ENCODE data around the gene RPLP1. TPM values are rescaled to one million over a fixed set of nuclear protein-coding genes. Genes with fewer than 3 reads are reported as not detected.
A peak's percentile ranks its signal among the peaks of the same experiment; 100 is the strongest.

Gene RPLP1
- total RNA-seq, 1 donor from 2014 or later: 1,829 TPM

- H3K4me3 Mint-ChIP-seq: no peak overlapping the region
- intact Hi-C loops (cut with micrococcal nuclease): no loop called here
- peaks cover 3% of the 10 kb centered on the region for H3K36me3 Mint-ChIP-seq (ENCODE audit: low read depth)
- no peaks in the 10 kb centered on the region for H3K4me1 Mint-ChIP-seq
- no peak overlapping the region for H3K27ac Mint-ChIP-seq
- H3K27me3 Mint-ChIP-seq: peaks cover 23% of the 10 kb centered on the region
- peaks cover 12% of the 10 kb centered on the region for H3K9me3 Mint-ChIP-seq
- no peak for DNase-seq
These were observed 28.3 kb downstream of the RPLP1 start for GRCh38 chr15:69480932-69481331.

GRCh38 chr15:69482686-69483256 is 30.2 kb downstream of the RPLP1 start:
- Mint-ChIP-seq H3K4me3 (no peak overlapping the region), H3K9me3 (peaks cover 12% of the 10 kb centered on the region)
- intact Hi-C loops (cut with micrococcal nuclease): no loop called here

GRCh38 chr15:69484837-69485236 is 32.2 kb downstream of the RPLP1 start:
- Mint-ChIP-seq H3K4me3 (no peak overlapping the region), H3K4me1 (no peaks in the 10 kb centered on the region), H3K27me3 (peaks cover 18% of the 10 kb centered on the region), H3K9me3 (peaks cover 5% of the 10 kb centered on the region), H3K27ac (no peak overlapping the region), H3K36me3 (ENCODE audit: low read depth) (peaks cover 2% of the 10 kb centered on the region)
- DNase-seq: no peak
- intact Hi-C loops (cut with micrococcal nuclease): no loop called here

More at GRCh38 chr15:69482686-69483256, 30.2 kb downstream of the RPLP1 start:
- DNase-seq: no peak
- Mint-ChIP-seq H3K36me3 (ENCODE audit: low read depth) (peaks cover 3% of the 10 kb centered on the region), H3K27ac (no peak overlapping the region), H3K27me3 (peaks cover 24% of the 10 kb centered on the region), H3K4me1 (no peaks in the 10 kb centered on the region)

GRCh38 chr15:69486481-69487110 is 34.0 kb downstream of the RPLP1 start:
- intact Hi-C loops (cut with micrococcal nuclease): no loop called here
- DNase-seq: no peak
- no peak overlapping the region for H3K4me3 Mint-ChIP-seq
- H3K36me3 Mint-ChIP-seq (ENCODE audit: low read depth): peaks cover 2% of the 10 kb centered on the region
- peaks cover 19% of the 10 kb centered on the region for H3K27me3 Mint-ChIP-seq
- no peaks in the 10 kb centered on the region for H3K9me3 Mint-ChIP-seq
- no peaks in the 10 kb centered on the region for H3K4me1 Mint-ChIP-seq
- no peak overlapping the region for H3K27ac Mint-ChIP-seq

GRCh38 chr15:69489073-69489571 is 36.5 kb downstream of the RPLP1 start:
- H3K27ac Mint-ChIP-seq: no peak overlapping the region
- intact Hi-C loops (cut with micrococcal nuclease): no loop called here
- no peaks in the 10 kb centered on the region for H3K9me3 Mint-ChIP-seq
- peaks cover 2% of the 10 kb centered on the region for H3K36me3 Mint-ChIP-seq (ENCODE audit: low read depth)
- no peak for DNase-seq
- no peaks in the 10 kb centered on the region for H3K4me1 Mint-ChIP-seq
- H3K27me3 Mint-ChIP-seq: peaks cover 14% of the 10 kb centered on the region
- no peak overlapping the region for H3K4me3 Mint-ChIP-seq

GRCh38 chr15:69490356-69491037 is 37.9 kb downstream of the RPLP1 start:
- Mint-ChIP-seq H3K4me3 (no peak overlapping the region), H3K4me1 (no peaks in the 10 kb centered on the region), H3K27ac (no peak overlapping the region), H3K36me3 (ENCODE audit: low read depth) (no peaks in the 10 kb centered on the region), H3K9me3 (no peaks in the 10 kb centered on the region), H3K27me3 (peaks cover 12% of the 10 kb centered on the region)
- intact Hi-C loops (cut with micrococcal nuclease): no loop called here
- no peak for DNase-seq

GRCh38 chr15:69491038-69491505 is 38.5 kb downstream of the RPLP1 start:
- intact Hi-C loops (cut with micrococcal nuclease): no loop called here
- Mint-ChIP-seq H3K9me3 (no peaks in the 10 kb centered on the region), H3K27me3 (peaks cover 12% of the 10 kb centered on the region), H3K4me3 (no peak overlapping the region), H3K27ac (no peak overlapping the region), H3K4me1 (no peaks in the 10 kb centered on the region), H3K36me3 (ENCODE audit: low read depth) (no peaks in the 10 kb centered on the region)
- no peak for DNase-seq

- Mint-ChIP-seq H3K4me3 (no peak overlapping the region), H3K27me3 (peaks cover 11% of the 10 kb centered on the region), H3K4me1 (peaks cover 15% of the 10 kb centered on the region)
These were observed 40.8 kb downstream of the RPLP1 start for GRCh38 chr15:69493406-69493805.

GRCh38 chr15:69496001-69496400 is 43.4 kb downstream of the RPLP1 start:
- Mint-ChIP-seq H3K4me1 (peaks cover 15% of the 10 kb centered on the region), H3K27ac (no peak overlapping the region), H3K9me3 (no peaks in the 10 kb centered on the region), H3K27me3 (peaks cover 7% of the 10 kb centered on the region), H3K4me3 (no peak overlapping the region), H3K36me3 (ENCODE audit: low read depth) (no peaks in the 10 kb centered on the region)
- intact Hi-C loops (cut with micrococcal nuclease): no loop called here
- no peak for DNase-seq

More at GRCh38 chr15:69493406-69493805, 40.8 kb downstream of the RPLP1 start:
- Mint-ChIP-seq H3K9me3 (no peaks in the 10 kb centered on the region), H3K36me3 (ENCODE audit: low read depth) (no peaks in the 10 kb centered on the region), H3K27ac (no peak overlapping the region)
- intact Hi-C loops (cut with micrococcal nuclease): no loop called here
- no peak for DNase-seq

GRCh38 chr15:69497076-69497475 is 44.5 kb downstream of the RPLP1 start:
- no peak overlapping the region for H3K27ac Mint-ChIP-seq
- H3K4me3 Mint-ChIP-seq: no peak overlapping the region
- H3K27me3 Mint-ChIP-seq: peaks cover 6% of the 10 kb centered on the region
- peaks cover 15% of the 10 kb centered on the region for H3K4me1 Mint-ChIP-seq
- intact Hi-C loops (cut with micrococcal nuclease): no loop called here
- H3K9me3 Mint-ChIP-seq: no peaks in the 10 kb centered on the region
- DNase-seq: no peak
- H3K36me3 Mint-ChIP-seq (ENCODE audit: low read depth): no peaks in the 10 kb centered on the region

GRCh38 chr15:69497667-69498066 is 45.0 kb downstream of the RPLP1 start:
- peaks cover 6% of the 10 kb centered on the region for H3K27me3 Mint-ChIP-seq
- no peak for DNase-seq
- H3K4me3 Mint-ChIP-seq: no peak overlapping the region
- H3K36me3 Mint-ChIP-seq (ENCODE audit: low read depth): no peaks in the 10 kb centered on the region
- intact Hi-C loops (cut with micrococcal nuclease): no loop called here
- H3K4me1 Mint-ChIP-seq: peaks cover 15% of the 10 kb centered on the region
- H3K27ac Mint-ChIP-seq: peak overlapping the region; percentile 62
- H3K9me3 Mint-ChIP-seq: no peaks in the 10 kb centered on the region

GRCh38 chr15:69498282-69498681 is 45.7 kb downstream of the RPLP1 start:
- intact Hi-C loops (cut with micrococcal nuclease): no loop called here
- H3K27me3 Mint-ChIP-seq: peaks cover 6% of the 10 kb centered on the region
- H3K27ac Mint-ChIP-seq: no peak overlapping the region
- no peak overlapping the region for H3K4me3 Mint-ChIP-seq
- DNase-seq: no peak
- no peaks in the 10 kb centered on the region for H3K36me3 Mint-ChIP-seq (ENCODE audit: low read depth)
- H3K9me3 Mint-ChIP-seq: no peaks in the 10 kb centered on the region
- H3K4me1 Mint-ChIP-seq: peaks cover 15% of the 10 kb centered on the region

GRCh38 chr15:69498987-69499386 is 46.4 kb downstream of the RPLP1 start:
- DNase-seq: no peak
- intact Hi-C loops (cut with micrococcal nuclease): no loop called here
- Mint-ChIP-seq H3K27me3 (peaks cover 8% of the 10 kb centered on the region), H3K4me1 (peaks cover 15% of the 10 kb centered on the region), H3K27ac (no peak overlapping the region), H3K9me3 (no peaks in the 10 kb centered on the region), H3K36me3 (ENCODE audit: low read depth) (no peaks in the 10 kb centered on the region), H3K4me3 (no peak overlapping the region)

- Mint-ChIP-seq H3K9me3 (no peaks in the 10 kb centered on the region), H3K36me3 (ENCODE audit: low read depth) (no peaks in the 10 kb centered on the region), H3K27ac (no peak overlapping the region), H3K4me3 (no peak overlapping the region), H3K27me3 (peaks cover 8% of the 10 kb centered on the region), H3K4me1 (peaks cover 15% of the 10 kb centered on the region)
- DNase-seq: no peak
- intact Hi-C loops (cut with micrococcal nuclease): no loop called here
These were observed 47.0 kb downstream of the RPLP1 start for GRCh38 chr15:69499521-69500211.

All from activated CD4-positive, alpha-beta T cell treated with anti-CD3 and anti-CD28 coated beads, Interleukin-2, amount 10 ng/mL, durations not matched to agents 24 days and 14 days (primary cell).